Spleen (tissue), 7 donors: ENCODE measurements around the gene TBCEL.

Experiments
- POLR2A ChIP-seq, 3 donors: fragments of 450-650 bp; IDR thresholded peaks; one replicate each; pipeline ENCODE4 v1.5.1; 2017; ENCODE audit warnings: antibody characterized with exemption in 3 of 3, mild to moderate bottlenecking in 1 of 3
- POLR2AphosphoS5 ChIP-seq, 3 donors: sonication (generic); formaldehyde crosslinking; IDR thresholded peaks; one replicate each; pipeline ENCODE4 v1.5.1; 2017; ENCODE audit warnings: antibody characterized with exemption in 3 of 3
- TF ChIP-seq, protein P1 (sequence below), 11 experiments: fragments of 200-600 bp in 7 of 11; fragments of 450-650 bp in 4 of 11; sonication (generic) in 4 of 11; IDR thresholded peaks in 8 of 11; conservative IDR thresholded peaks in 3 of 11; 1 replicate in 7 of 11; 2 replicates in 4 of 11; pipeline versions ENCODE4 v1.4.0 to v1.8.0; 2016 to 2021; ENCODE audit warnings: antibody characterized with exemption in 11 of 11, inconsistent platforms in 4 of 11, mild to moderate bottlenecking in 1 of 11
- donor health status: DM: no; HTN: no; CAD: no; lungs with moderate emphysema.
- donor health status: DM: no; HTN: no; CAD: no.
- donor health status: DM: no; HTN: no; CAD: no.

- TF ChIP-seq, protein P1, sequence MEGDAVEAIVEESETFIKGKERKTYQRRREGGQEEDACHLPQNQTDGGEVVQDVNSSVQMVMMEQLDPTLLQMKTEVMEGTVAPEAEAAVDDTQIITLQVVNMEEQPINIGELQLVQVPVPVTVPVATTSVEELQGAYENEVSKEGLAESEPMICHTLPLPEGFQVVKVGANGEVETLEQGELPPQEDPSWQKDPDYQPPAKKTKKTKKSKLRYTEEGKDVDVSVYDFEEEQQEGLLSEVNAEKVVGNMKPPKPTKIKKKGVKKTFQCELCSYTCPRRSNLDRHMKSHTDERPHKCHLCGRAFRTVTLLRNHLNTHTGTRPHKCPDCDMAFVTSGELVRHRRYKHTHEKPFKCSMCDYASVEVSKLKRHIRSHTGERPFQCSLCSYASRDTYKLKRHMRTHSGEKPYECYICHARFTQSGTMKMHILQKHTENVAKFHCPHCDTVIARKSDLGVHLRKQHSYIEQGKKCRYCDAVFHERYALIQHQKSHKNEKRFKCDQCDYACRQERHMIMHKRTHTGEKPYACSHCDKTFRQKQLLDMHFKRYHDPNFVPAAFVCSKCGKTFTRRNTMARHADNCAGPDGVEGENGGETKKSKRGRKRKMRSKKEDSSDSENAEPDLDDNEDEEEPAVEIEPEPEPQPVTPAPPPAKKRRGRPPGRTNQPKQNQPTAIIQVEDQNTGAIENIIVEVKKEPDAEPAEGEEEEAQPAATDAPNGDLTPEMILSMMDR (IDR thresholded peaks at IDR 0.05 in 8 of 11, conservative IDR thresholded peaks at IDR 0.05 in 3 of 11), result no peak
- TF ChIP-seq POLR2A (IDR thresholded peaks at IDR 0.05) (no peak), POLR2AphosphoS5 (IDR thresholded peaks at IDR 0.05) (no peak)
These were observed 63.0 kb downstream of the TBCEL start for GRCh38 chr11:121086866-121087265.
